HEK293T (cell line): Measurements from ENCODE around the gene PAK6.

Source experiments
- HDGF ChIP-seq: fragments of 450-650 bp; IDR thresholded peaks from 2 replicates; pipeline ENCODE4 v1.6.1; 2017; ENCODE audit warnings: antibody characterized with exemption, borderline replicate concordance
- NFRKB ChIP-seq: fragments of 450-650 bp; IDR thresholded peaks from 2 replicates; pipeline ENCODE4 v1.6.1; 2016; ENCODE audit warnings: mild to moderate bottlenecking, moderate library complexity
- TARDBP ChIP-seq: fragments of 450-650 bp; IDR thresholded peaks from 2 replicates; pipeline ENCODE4 v1.6.1; 2016

GRCh38 chr15:40250771-40251483 lies 12.1 kb downstream of the PAK6 start:
- no peak for TF ChIP-seq TARDBP
- no peak for TF ChIP-seq NFRKB
- TF ChIP-seq HDGF: no peak
